T-helper 1 cell (primary cell): Measurements from ENCODE around the gene CNDP2.

Experiments used
- DNase-seq, 5 donors: peaks; one replicate each; pipeline ENCODE4 v3.0.0-alpha.2; 2012 to 2020

Gene CNDP2

GRCh38 chr18:74501386-74501785, 5.2 kb downstream of the CNDP2 start:
- DNase-seq = no peak

- DNase-seq = no peak
Observed at GRCh38 chr18:74503137-74503536, 7.0 kb downstream of the CNDP2 start.

DNA sequence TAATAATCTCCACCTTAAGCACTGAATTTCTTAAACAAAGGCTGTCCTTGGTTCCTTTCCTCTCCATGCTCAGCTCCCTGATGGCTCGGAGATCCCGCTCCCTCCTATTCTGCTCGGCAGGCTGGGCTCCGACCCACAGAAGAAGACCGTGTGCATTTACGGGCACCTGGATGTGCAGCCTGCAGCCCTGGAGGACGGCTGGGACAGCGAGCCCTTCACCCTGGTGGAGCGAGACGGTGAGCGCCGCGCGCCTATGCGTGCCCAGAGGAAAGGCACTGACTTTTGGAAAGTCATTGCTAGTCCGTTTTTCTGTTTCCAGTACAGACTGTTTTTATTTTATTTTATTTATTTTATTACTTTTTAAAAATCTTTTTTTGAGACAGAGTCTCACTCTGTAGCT, 9.6 kb downstream of the CNDP2 start:
- no peak for DNase-seq

DNA sequence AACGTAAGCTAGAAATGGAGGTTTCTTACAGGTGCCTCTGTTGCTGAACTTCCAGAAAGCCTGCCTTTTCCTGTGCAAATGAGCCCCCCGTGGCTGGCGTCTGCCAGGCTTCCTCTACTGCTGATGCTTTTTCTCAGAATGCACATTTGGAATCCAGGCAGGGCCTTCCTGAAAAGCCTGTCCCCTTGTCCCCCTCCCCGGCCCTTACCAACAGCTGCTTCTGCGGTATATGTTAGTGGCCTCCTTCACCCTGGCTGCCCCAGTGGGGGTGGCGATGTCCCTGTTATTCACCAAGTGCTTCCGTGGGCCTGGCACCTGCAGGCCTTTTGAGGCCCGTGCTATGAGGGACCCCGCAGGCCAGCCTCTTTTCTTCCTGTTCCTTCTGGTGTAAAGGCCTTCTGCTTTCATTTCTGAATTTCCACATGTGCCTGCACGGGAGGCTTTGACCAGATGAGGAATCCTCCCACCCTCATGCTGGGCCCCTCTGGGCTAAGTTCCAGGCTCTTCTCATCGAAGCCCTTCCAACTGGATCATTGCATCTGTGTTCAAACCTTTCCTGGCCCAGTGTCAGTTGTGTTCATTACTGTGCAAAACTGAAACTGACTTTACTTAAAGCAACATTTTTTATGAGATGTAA, 10.4 kb downstream of the CNDP2 start:
- DNase-seq = no peak

DNA sequence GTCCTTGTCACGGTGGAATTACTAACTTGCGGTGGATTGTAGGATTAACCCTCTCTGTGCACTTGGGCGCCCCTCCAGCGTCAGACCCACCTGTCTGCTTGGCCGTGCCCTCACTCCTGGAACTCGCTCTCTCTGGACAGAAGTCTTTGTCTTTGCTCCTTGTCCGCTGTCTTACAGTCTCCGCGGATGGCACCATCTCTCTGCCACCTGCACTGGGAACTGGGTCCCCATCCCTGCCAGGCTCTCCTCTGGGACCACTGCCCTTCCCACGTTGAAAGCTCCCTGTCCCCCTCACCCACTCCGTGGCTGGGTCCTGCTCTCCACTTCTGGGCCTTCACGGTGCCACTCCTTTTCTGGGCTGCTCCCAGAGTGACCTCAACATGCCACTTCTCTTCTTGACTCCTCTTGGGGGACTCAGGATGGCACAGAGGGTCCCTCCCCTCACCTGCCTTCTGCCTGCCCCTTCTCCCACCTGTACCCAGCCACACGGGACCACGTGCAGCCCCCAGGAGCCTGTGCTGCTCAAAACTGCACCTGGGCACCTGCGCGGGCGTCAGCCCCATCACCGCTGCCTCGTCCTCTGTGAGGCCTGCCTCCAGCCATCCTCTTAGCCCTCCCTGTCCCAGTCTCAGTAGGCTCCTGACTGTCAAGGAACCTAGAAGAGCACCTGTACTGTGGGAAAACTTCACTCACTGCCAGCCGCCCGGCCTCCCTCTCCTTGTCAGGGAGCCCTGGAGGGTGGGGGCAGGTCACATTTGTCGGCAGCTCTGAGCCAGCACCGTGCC, 11.1 kb downstream of the CNDP2 start:
- no peak for DNase-seq

DNA sequence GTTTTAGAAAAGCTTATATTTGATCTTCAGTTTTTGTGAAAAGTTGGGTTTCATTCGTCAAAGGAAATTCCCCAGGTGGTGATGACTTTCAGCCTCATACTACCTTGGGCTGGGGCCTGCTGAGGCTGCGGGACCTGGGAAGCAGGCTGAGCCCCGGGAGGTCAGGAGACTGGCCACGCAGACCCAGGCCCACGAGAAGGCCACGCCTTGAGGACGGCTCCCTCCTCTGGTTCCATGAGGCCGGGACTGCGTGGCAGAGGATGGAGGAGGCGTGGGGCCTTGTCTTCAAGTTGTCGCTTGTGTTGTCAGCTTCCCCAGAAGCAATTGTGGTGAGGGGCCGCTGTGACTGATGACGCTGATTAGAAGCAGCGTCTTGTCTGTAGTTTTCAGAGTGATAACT, 11.8 kb downstream of the CNDP2 start:
- DNase-seq = no peak

DNA sequence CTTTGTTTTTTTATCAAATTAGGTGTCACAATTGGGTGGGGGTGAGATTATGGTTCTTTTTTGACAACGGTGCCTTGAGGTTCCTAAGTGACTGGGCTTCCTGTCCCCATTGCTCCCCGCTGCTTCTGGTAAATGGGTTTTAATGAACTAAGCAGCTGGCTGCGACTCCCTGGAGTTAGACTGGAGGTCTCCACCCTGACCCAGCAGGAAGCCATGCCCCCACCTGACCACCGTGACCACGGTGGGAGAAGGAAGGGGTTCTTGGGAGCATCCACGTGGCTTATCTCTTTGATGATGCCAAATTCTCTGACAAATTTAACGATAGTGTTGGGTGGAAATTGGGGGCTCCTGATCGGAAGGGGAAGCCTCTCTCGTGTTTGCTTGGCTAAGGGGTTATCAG, 12.2 kb downstream of the CNDP2 start:
- DNase-seq = no peak

GRCh38 chr18:74508821-74509225, 12.7 kb downstream of the CNDP2 start:
- no peak for DNase-seq

- DNase-seq = no peak
Observed at GRCh38 chr18:74509856-74510769, 13.9 kb downstream of the CNDP2 start.

- no peak for DNase-seq
Observed at GRCh38 chr18:74510770-74511095, 14.6 kb downstream of the CNDP2 start.

GRCh38 chr18:74511823-74512222, 15.7 kb downstream of the CNDP2 start:
- no peak for DNase-seq

GRCh38 chr18:74512321-74513053, 16.3 kb downstream of the CNDP2 start:
- no peak for DNase-seq

GRCh38 chr18:74513149-74513882, 17.2 kb downstream of the CNDP2 start:
- no peak for DNase-seq

GRCh38 chr18:74513883-74514205, 17.7 kb downstream of the CNDP2 start:
- DNase-seq = no peak

DNA sequence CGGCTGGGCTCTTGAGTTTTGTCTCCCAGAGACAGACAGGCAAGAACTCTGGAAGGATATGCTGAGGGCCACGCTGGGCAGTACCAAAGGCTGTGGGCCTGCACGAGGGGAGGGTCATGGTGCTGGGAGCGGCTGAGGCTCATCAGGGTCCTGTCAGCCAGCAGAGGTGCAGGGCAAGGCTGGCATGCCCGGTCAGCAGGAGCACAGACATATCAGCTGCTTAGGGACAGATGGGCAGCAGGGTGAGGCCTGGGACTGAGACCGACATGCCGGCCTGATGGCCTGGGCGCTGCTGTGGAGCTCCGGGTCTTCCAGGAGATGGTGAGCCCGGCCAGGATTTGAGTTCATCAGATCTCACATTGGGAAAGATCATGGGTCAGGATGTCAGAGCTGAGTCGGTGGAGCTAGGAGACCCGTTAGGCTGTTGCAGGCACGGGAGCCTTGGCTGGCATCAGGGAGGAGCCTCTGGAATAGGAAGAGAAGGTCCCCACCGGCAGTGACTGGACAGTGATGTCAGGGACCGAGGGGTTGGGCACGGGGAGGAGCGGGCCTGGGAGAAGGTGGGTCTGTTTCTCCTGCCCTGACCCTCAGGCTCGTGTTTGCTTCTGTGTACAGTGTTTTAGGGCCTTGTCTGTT, 18.8 kb downstream of the CNDP2 start:
- no peak for DNase-seq

- no peak for DNase-seq
Observed at GRCh38 chr18:74515620-74516231, 19.6 kb downstream of the CNDP2 start.

DNA sequence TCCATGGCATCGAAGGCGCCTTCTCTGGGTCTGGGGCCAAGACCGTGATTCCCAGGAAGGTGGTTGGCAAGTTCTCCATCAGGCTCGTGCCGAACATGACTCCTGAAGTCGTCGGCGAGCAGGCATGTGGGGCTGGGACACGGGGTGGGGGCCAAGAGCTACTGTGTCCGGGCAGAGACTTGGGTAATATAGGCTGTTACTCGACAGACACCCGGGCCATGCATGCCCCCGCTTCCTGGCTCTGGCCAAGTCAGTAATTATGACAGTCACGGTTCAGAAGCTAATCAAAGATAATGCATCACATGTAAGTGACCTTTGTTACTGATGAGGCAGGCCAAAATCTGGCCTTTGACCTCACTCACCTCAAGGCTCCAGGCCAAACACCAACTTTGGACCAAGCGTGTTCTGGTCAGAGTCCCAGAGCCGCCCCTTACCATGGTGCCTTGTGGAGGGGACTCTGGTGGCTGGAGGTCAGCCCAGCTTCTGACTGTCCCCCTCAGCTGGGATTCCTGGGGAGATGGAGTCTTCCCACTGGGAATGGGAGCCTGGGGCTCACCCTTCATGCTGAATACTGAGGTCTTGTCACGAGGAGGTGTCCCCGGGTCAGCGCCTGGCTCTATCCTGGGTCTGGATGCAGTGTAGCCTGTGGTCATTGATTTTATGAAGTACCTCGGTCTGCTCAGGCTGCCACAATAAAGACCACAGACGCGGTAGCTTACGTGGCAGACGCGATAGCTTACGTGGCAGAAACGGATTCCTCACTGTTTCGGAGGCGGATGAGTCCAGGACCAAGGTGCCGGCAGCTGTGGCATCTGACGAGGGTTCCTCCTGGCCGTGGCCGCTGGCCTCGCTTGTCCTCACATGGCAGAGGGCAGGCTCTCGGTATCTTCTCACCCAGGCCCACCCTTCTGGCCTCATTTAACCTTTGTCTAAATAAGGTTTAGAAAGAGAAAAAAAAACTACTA, 20.4 kb downstream of the CNDP2 start:
- DNase-seq = no peak

GRCh38 chr18:74517236-74517630, 21.1 kb downstream of the CNDP2 start:
- no peak for DNase-seq

GRCh38 chr18:74518456-74519295, 22.5 kb downstream of the CNDP2 start:
- DNase-seq = no peak
